ENCODE results near the gene TMC7.
"Not testable (repeated sequence)": the region's sequence is repeated elsewhere in the genome, so short reads cannot be mapped to it uniquely, and the experiment has no call there.

The TMC7 gene

DNA sequence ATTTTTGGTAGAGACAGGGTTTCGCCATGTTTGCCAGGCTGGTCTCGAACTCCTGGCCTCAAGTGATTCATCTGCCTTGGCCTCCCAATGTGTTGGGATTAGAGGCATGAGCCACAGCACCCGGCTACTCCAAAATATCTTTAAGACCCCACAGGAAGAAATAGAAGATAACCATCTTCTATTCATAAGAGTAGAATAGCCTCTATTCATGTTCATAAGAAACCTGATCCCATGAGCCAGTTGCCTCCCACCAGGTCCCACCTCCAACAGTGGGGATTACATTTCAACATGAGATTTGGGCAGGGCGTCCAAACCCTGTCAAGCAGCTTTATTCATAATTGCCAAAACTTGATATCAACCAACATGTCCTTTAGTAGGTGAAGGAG lies 13.9 kb upstream of the TMC7 start:
- no peaks in the 10 kb centered on the region for H3K9me3 ChIP-seq (ENCODE audit: severe bottlenecking)
- H3K4me3 ChIP-seq (ENCODE audit: severe bottlenecking) = no peak overlapping the region
- DNase-seq (ENCODE audit: low spot score) = no peak
- H3K4me1 ChIP-seq (ENCODE audit: insufficient read depth, poor library complexity, severe bottlenecking) = no peaks in the 10 kb centered on the region
- TF ChIP-seq, protein P1, sequence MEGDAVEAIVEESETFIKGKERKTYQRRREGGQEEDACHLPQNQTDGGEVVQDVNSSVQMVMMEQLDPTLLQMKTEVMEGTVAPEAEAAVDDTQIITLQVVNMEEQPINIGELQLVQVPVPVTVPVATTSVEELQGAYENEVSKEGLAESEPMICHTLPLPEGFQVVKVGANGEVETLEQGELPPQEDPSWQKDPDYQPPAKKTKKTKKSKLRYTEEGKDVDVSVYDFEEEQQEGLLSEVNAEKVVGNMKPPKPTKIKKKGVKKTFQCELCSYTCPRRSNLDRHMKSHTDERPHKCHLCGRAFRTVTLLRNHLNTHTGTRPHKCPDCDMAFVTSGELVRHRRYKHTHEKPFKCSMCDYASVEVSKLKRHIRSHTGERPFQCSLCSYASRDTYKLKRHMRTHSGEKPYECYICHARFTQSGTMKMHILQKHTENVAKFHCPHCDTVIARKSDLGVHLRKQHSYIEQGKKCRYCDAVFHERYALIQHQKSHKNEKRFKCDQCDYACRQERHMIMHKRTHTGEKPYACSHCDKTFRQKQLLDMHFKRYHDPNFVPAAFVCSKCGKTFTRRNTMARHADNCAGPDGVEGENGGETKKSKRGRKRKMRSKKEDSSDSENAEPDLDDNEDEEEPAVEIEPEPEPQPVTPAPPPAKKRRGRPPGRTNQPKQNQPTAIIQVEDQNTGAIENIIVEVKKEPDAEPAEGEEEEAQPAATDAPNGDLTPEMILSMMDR (IDR thresholded peaks at IDR 0.05; ENCODE audit: poor library complexity, severe bottlenecking) = no peak
- no peaks in the 10 kb centered on the region for H3K27me3 ChIP-seq (ENCODE audit: insufficient read depth, poor library complexity, severe bottlenecking)
- no peaks in the 10 kb centered on the region for H3K36me3 ChIP-seq (ENCODE audit: low read depth)
- H3K27ac ChIP-seq (ENCODE audit: poor library complexity, severe bottlenecking) = no peak overlapping the region
- ATAC-seq (ENCODE audit: low read depth) = no peak

DNA sequence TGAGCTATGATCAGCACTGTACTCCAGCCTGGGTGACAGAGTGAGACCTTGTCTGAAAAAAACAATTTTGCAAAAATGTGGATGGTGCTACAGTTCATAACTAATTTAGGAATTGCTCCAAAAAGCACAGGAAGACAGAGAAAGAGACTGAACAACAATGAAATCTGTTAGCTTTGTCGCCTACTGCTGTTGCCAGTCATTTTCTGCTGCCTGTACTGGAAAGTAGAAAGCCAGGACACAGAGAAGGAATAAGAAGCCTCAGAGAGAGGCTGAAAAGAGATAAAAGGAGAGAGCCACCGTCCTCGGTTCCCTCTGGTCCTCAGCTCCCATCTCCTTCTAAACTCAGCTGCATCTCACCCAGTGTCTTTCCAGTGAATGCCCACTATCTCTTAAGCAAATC lies 8.6 kb upstream of the TMC7 start:
- TF ChIP-seq, protein P1 (IDR thresholded peaks at IDR 0.05; ENCODE audit: poor library complexity, severe bottlenecking) = no peak
- DNase-seq (ENCODE audit: low spot score) (no peak), ATAC-seq (ENCODE audit: low read depth) (no peak)
- Histone ChIP-seq H3K9me3 (ENCODE audit: severe bottlenecking) (no peaks in the 10 kb centered on the region), H3K27me3 (ENCODE audit: insufficient read depth, poor library complexity, severe bottlenecking) (no peaks in the 10 kb centered on the region), H3K4me3 (ENCODE audit: severe bottlenecking) (no peak overlapping the region), H3K4me1 (ENCODE audit: insufficient read depth, poor library complexity, severe bottlenecking) (no peaks in the 10 kb centered on the region), H3K36me3 (ENCODE audit: low read depth) (no peaks in the 10 kb centered on the region), H3K27ac (ENCODE audit: poor library complexity, severe bottlenecking) (no peak overlapping the region)

DNA sequence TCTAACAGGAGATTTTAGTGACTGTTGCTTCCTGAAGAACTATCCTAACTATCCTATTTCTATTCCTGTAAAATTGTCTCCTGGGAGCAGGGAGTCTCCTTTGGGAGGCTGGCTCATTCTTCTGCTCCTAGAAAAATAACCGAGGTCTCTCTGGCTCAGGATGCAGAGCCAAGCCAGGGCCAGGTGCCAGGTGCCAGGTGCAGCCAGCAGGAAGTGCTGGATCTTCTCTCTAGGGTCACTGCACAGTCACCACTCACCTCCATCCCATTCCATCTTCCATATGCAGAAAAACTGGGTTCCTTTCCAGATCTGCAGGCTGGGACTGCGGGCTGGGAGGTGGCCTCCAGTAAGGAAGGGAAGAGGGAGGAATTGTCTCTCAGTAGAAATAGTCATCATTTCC lies 3.8 kb upstream of the TMC7 start:
- Histone ChIP-seq H3K36me3 (ENCODE audit: low read depth) (no peaks in the 10 kb centered on the region), H3K27me3 (ENCODE audit: insufficient read depth, poor library complexity, severe bottlenecking) (no peaks in the 10 kb centered on the region), H3K27ac (ENCODE audit: poor library complexity, severe bottlenecking) (no peak overlapping the region), H3K4me1 (ENCODE audit: insufficient read depth, poor library complexity, severe bottlenecking) (no peaks in the 10 kb centered on the region), H3K9me3 (ENCODE audit: severe bottlenecking) (no peaks in the 10 kb centered on the region), H3K4me3 (ENCODE audit: severe bottlenecking) (no peak overlapping the region)
- ATAC-seq (ENCODE audit: low read depth) (no peak), DNase-seq (ENCODE audit: low spot score) (no peak)
- TF ChIP-seq, protein P1 (IDR thresholded peaks at IDR 0.05; ENCODE audit: poor library complexity, severe bottlenecking) = no peak

DNA sequence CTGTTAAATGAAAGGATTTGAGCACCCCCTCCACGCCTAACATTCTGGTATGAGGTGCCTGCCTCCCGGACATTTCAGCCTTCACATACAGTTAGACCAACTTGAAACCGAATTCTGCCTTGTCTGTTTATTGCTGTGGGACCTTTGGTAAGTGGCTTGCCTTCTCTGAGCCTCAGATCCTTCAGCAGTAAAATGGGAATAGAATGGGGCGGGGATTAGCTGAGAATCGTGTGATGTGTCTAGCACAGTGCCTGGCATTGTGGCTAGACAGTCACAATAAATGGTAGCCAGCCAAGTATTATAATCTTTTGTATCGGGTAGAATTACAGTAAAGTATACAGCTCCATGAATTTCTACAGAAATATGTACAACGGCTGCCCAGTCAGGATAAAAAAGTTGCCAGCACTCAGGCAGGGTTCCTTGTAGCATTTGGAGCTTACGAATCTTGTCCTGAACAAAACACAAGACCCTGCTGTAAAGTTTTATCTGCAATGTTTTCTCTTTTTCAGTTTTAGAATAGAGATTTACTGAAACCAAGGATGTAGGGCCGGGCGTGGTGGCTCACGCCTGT lies 786 bp downstream of the TMC7 start:
- TF ChIP-seq, protein P1 (IDR thresholded peaks at IDR 0.05; ENCODE audit: poor library complexity, severe bottlenecking) = no peak
- Histone ChIP-seq H3K27me3 (ENCODE audit: insufficient read depth, poor library complexity, severe bottlenecking) (no peaks in the 10 kb centered on the region), H3K27ac (ENCODE audit: poor library complexity, severe bottlenecking) (peak overlapping the region; percentile 55), H3K36me3 (ENCODE audit: low read depth) (no peaks in the 10 kb centered on the region), H3K9me3 (ENCODE audit: severe bottlenecking) (no peaks in the 10 kb centered on the region), H3K4me1 (ENCODE audit: insufficient read depth, poor library complexity, severe bottlenecking) (peaks cover 4% of the 10 kb centered on the region), H3K4me3 (ENCODE audit: severe bottlenecking) (peak overlapping the region; percentile 54)
- no peak for ATAC-seq (ENCODE audit: low read depth)
- no peak for DNase-seq (ENCODE audit: low spot score)

DNA sequence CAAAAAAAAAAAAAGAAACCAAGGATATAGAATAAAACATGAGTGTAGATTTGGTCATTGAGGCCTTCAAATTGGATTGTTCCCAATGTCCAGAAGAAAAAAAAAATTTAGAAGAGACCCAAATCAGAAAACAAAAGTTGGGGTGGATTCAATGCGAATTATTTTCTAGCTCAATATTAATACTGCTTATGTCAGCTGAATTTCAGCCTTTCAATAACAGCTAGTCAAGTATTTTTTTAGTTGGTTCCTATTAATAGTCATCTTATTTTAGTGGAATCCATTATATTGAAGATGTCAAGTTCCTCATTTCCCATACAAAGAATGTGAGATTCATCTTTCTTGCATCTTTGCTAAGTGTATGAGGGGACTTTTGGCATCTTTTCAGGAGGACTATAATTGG lies 1.5 kb downstream of the TMC7 start:
- H3K4me1 ChIP-seq (ENCODE audit: insufficient read depth, poor library complexity, severe bottlenecking); H3K4me3 ChIP-seq (ENCODE audit: severe bottlenecking); DNase-seq (ENCODE audit: low spot score); H3K36me3 ChIP-seq (ENCODE audit: low read depth); H3K9me3 ChIP-seq (ENCODE audit: severe bottlenecking); H3K27me3 ChIP-seq (ENCODE audit: insufficient read depth, poor library complexity, severe bottlenecking); ATAC-seq (ENCODE audit: low read depth): not testable (repeated sequence)
- peak overlapping the region; percentile 55 for H3K27ac ChIP-seq (ENCODE audit: poor library complexity, severe bottlenecking)

DNA sequence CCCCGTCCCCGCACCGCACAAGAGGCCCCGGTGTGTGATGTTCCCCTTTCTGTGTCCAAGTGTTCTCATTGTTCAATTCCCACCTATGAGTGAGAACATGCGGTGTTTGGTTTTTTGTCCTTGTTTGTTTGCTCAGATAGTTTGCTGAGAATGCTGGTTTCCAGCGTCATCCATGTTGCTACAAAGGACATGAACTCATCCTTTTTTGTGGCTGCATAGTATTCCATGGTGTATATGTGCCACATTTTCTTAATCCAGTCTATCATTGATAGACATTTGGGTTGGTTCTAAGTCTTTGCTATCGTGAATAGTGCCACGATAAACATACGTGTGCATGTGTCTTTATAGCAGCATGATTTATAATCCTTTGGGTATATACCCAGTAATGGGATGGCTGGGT lies 8.0 kb downstream of the TMC7 start:
- not testable (repeated sequence) for H3K4me3 ChIP-seq (ENCODE audit: severe bottlenecking); H3K27me3 ChIP-seq (ENCODE audit: insufficient read depth, poor library complexity, severe bottlenecking); DNase-seq (ENCODE audit: low spot score); H3K27ac ChIP-seq (ENCODE audit: poor library complexity, severe bottlenecking); H3K4me1 ChIP-seq (ENCODE audit: insufficient read depth, poor library complexity, severe bottlenecking); H3K9me3 ChIP-seq (ENCODE audit: severe bottlenecking); H3K36me3 ChIP-seq (ENCODE audit: low read depth); ATAC-seq (ENCODE audit: low read depth)

DNA sequence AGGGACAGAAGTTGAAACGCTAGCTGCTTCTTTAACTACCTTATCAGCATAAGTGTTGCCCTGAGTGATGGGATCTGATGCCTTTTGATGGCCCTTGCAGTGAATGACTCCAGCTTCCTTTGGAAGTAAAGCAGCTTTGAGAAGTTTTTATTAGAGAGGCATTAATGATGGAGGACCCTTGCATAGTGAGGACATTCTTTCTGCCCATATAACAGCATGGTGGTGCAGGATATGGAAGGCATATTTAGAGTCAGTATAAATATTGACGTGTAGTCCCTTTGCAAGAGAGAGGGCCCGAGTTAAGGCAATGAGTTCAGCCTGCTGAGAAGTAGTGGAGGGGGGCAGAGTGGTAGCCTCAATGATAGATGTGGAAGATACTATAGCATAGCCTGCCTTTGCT lies 9.8 kb downstream of the TMC7 start:
- H3K27me3 ChIP-seq (ENCODE audit: insufficient read depth, poor library complexity, severe bottlenecking); H3K4me3 ChIP-seq (ENCODE audit: severe bottlenecking); H3K9me3 ChIP-seq (ENCODE audit: severe bottlenecking); H3K27ac ChIP-seq (ENCODE audit: poor library complexity, severe bottlenecking); H3K36me3 ChIP-seq (ENCODE audit: low read depth); ATAC-seq (ENCODE audit: low read depth); DNase-seq (ENCODE audit: low spot score): not testable (repeated sequence)
- H3K4me1 ChIP-seq (ENCODE audit: insufficient read depth, poor library complexity, severe bottlenecking) = peaks cover 23% of the 10 kb centered on the region

DNA sequence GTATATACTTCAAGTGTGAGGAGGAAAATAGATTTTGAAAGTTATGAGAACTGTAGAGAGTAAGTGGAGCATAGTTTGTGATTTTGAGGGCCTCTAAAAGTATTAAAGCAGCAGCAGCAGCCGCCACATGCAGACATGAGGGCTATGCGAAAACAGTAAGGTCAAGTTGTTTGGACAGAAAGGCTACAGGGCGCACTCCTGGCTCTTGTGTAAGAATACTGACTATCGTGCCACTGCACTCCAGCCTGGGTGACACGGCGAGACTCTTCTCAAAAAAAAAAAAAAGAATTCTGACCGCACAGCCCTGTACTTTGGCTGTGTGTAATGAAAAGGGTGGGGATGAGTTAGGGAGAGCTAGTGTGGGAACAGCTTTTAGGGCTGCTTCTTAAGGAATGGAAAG lies 10.4 kb downstream of the TMC7 start:
- H3K4me1 ChIP-seq (ENCODE audit: insufficient read depth, poor library complexity, severe bottlenecking) = peaks cover 26% of the 10 kb centered on the region
- not testable (repeated sequence) for DNase-seq (ENCODE audit: low spot score); H3K4me3 ChIP-seq (ENCODE audit: severe bottlenecking); H3K36me3 ChIP-seq (ENCODE audit: low read depth); H3K27ac ChIP-seq (ENCODE audit: poor library complexity, severe bottlenecking); H3K9me3 ChIP-seq (ENCODE audit: severe bottlenecking); H3K27me3 ChIP-seq (ENCODE audit: insufficient read depth, poor library complexity, severe bottlenecking); ATAC-seq (ENCODE audit: low read depth)
